BJ (cell line): ENCODE data around the gene CERS1. TPM values are rescaled to one million over a fixed set of nuclear protein-coding genes. Genes with fewer than 3 reads are reported as not detected.

Experiments
- CTCF ChIA-PET: fragments of 350-600 bp; formaldehyde crosslinking; extraction: SDS; loops from one replicate; lab custom pipeline; 2021; ENCODE audit warnings: antibody characterized with exemption, inconsistent platforms; lab: Yijun Ruan, JAX
- POLR2A ChIA-PET: fragments of 300-600 bp; sonication (Branson Sonifier 250); formaldehyde crosslinking; extraction: SDS; loops from one replicate; lab custom pipeline; 2021; ENCODE audit warnings: antibody characterized with exemption; lab: Charles Lee
- DNase-seq: peaks from one replicate; pipeline ENCODE4 v3.0.0-alpha.2; 2011; ENCODE audit warnings: low read depth
- H3K27me3 ChIP-seq: 2 replicates; pipeline ENCODE4 v1.6.0; 2011; ENCODE audit warnings: low read length; ENCODE audit not compliant: control insufficient read depth, insufficient read depth
- H3K36me3 ChIP-seq: 2 replicates; pipeline ENCODE4 v1.5.1; 2011; ENCODE audit warnings: low read length; ENCODE audit not compliant: control insufficient read depth, insufficient read depth
- H3K4me3 ChIP-seq: 2 replicates; pipeline ENCODE4 v1.5.1; 2011; ENCODE audit warnings: low read depth, mild to moderate bottlenecking, control low read depth, low read length
- CTCF ChIP-seq: IDR thresholded peaks from 2 replicates; pipeline ENCODE4 v1.5.1; 2011; ENCODE audit warnings: low read depth, mild to moderate bottlenecking, control low read depth, inconsistent platforms, low read length, moderate library complexity; ENCODE audit not compliant: insufficient read depth
- polyA plus RNA-seq: library from polyadenylated mRNA; depleted of rRNA; stranded (reverse); fragments of >200 nt; gene quantifications from 2 replicates; pipeline ENCODE4 v1.2.3, GENCODE V29; 2011

Gene CERS1
- polyA plus RNA-seq, 1 experiment: 0.83 TPM

GRCh38 chr19:18883526-18884304, 12.2 kb downstream of the CERS1 start:
- DNase-seq: no peak
- Histone ChIP-seq H3K36me3 (no peaks in the 10 kb centered on the region), H3K4me3 (no peak overlapping the region), H3K27me3 (no peaks in the 10 kb centered on the region)
- no peak for TF ChIP-seq CTCF
- ChIA-PET CTCF (interaction anchor here (0.7 to 2.4 kb wide), 3 partner anchors 8 to 114 kb away, joined by 3 to 8 read pairs (median 3); no protein-coding TSS in a partner anchor), POLR2A (no interaction called here)

- H3K4me3 ChIP-seq: no peak overlapping the region
- POLR2A ChIA-PET: no interaction called here
- no peaks in the 10 kb centered on the region for H3K27me3 ChIP-seq
- no peak for TF ChIP-seq CTCF
- CTCF ChIA-PET: interaction anchor here (2.4 to 2.8 kb wide), 2 partner anchors 11 to 105 kb away, joined by 8 read pairs; no protein-coding TSS in a partner anchor
- no peak for DNase-seq
- H3K36me3 ChIP-seq: no peaks in the 10 kb centered on the region; the same call in 1 of the 2 replicates
Observed at GRCh38 chr19:18881491-18881890, 14.5 kb downstream of the CERS1 start.

- no peak for DNase-seq
- Histone ChIP-seq H3K36me3 (no peaks in the 10 kb centered on the region; the same call in 1 of the 2 replicates), H3K4me3 (no peak overlapping the region), H3K27me3 (no peaks in the 10 kb centered on the region)
- ChIA-PET POLR2A (interaction anchor here (0.6 kb wide), 1 partner anchor 1574 kb away, joined by 3 read pairs; no protein-coding TSS in a partner anchor), CTCF (interaction anchor here (0.5 to 2.8 kb wide), 3 partner anchors 33 to 499 kb away, joined by 4 to 8 read pairs (median 6); no protein-coding TSS in a partner anchor)
- TF ChIP-seq CTCF: no peak
Observed at GRCh38 chr19:18879579-18880373, 16.2 kb downstream of the CERS1 start.

GRCh38 chr19:18878858-18879578, 16.9 kb downstream of the CERS1 start:
- TF ChIP-seq CTCF: no peak
- POLR2A ChIA-PET: no interaction called here
- Histone ChIP-seq H3K4me3 (no peak overlapping the region), H3K36me3 (no peaks in the 10 kb centered on the region; the same call in 1 of the 2 replicates), H3K27me3 (no peaks in the 10 kb centered on the region)
- CTCF ChIA-PET: no interaction called here
- no peak for DNase-seq
